Occipital lobe (tissue), 2 donors: ENCODE measurements around the gene FUBP3. TPM values are rescaled to one million over a fixed set of nuclear protein-coding genes. Genes with fewer than 3 reads are reported as not detected.

Experiments
- DNase-seq: peaks from one replicate; lab custom pipeline; 2025; lab: John Stamatoyannopoulos, UW
- total RNA-seq: library from RNA; depleted of rRNA; stranded (reverse); fragments of >200 nt; gene quantifications from one replicate; pipeline ENCODE4 v1.2.3, GENCODE V29; 2014

The FUBP3 gene
- total RNA-seq, 1 donor from 2014 or later, result 42.7 TPM

DNA sequence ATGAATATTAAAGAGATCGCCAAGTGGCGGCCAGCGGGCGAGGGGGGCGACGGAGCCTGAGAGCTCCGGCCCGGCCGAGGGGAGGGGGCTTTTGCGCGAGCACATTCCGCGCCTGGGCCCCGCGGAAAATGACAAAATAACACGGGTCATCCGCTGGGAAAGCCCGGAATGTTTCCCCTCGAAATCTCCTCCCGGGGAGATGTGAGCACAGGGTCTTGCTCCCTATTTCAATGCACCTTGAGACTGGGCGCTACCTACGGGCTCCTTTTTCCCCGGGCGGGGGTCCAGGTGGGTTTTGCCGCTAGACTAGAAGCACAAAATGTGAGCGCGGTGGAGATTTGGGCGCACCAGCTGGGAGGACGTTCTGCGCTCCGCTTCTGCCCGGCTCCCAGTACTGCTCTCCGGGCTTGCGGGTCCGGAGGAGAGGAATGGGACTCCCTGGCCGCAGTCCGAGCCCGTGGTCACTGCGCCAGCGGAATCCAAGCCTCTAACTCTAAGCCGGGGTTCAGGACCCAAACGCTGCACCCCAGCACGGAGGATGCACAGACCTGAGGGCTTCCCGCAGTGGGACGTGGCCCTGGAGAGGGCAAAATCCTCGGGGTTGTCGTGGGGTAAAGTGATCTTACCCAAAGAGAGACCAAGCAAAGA, 82.2 kb downstream of the FUBP3 start:
- no peak for DNase-seq

- no peak for DNase-seq
These were observed 83.0 kb downstream of the FUBP3 start for GRCh38 chr9:130662099-130662969.

GRCh38 chr9:130662970-130663257, 83.5 kb downstream of the FUBP3 start:
- no peak for DNase-seq

DNA sequence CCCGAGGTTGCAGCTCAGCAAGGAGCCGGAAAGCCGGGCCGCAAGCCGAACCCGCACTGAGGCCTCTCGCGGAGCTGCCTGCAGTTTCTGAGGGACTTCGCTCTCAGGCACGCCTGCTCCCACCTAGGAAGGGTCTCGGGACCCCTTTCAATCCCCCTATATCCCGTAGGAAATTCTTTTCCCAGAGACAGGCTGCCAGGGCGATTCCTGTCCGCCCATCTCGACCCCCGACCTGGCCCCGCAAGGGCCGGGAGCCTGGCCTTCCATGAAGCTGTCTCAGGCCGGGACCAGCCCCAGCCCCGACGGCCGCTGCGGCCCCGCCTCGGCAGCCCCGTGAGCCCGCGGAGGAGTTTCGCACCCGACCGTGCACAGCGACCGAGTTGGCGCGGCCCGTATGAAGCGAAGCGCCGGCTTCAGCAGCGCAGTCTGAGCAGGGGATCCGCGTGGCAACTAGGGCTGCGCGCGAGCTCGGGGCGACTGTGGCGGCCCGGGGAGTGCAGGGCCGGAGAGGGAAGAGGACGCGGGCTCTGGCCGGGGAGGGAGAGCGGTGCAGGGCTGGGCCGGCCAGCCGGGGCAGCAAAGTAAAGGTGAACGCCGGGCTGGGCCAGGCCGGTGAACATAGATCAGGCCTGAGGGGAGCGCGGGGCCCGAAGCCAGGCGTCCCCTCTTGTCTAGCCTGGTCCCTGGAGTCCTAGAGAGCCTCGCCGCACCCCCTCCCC, 84.0 kb downstream of the FUBP3 start:
- DNase-seq, result no peak

DNA sequence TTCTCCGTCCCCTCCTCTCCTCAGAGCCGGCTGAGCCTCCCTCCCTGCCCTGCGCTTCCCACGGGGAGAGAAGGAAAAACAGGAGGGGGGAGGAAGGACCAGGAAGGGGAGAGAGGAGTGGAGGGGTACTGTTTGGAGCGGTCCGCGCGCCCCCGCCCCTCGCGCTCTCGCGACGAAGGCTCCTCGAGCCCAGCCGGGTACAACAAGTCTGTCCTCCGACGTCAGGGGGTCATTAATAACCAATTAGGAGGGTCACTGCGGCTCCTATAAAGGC, 84.5 kb downstream of the FUBP3 start:
- DNase-seq, result no peak

GRCh38 chr9:130664251-130665028, 85.1 kb downstream of the FUBP3 start, which contains the start of gene PRDM12:
Gene PRDM12, plus strand, starts transcription at chr9:130664594. Its CDS starts 60 bp downstream, at chr9:130664654.
- DNase-seq, result no peak

DNA sequence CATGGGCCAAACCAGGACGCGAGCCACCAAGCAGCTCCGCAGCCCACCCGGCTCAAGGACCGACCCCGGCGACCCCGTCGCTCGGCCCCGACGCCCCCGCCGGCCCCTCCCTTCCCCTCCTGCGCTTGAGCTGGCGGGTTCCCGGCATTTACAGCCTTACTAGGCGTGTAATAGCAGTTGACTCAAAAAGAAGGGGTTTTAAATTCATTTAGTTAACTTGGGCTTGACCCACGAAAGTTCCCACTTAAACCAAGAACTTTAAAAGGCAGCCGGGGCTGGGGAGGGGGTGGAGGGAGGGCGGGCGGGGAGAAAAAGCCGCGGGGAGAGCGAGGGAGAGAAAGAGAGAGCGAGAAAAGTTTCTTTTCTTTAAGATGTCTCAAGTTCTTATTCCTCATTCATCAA, 85.7 kb downstream of the FUBP3 start:
- no peak for DNase-seq

GRCh38 chr9:130665431-130666392, 86.3 kb downstream of the FUBP3 start:
- DNase-seq, result no peak

DNA sequence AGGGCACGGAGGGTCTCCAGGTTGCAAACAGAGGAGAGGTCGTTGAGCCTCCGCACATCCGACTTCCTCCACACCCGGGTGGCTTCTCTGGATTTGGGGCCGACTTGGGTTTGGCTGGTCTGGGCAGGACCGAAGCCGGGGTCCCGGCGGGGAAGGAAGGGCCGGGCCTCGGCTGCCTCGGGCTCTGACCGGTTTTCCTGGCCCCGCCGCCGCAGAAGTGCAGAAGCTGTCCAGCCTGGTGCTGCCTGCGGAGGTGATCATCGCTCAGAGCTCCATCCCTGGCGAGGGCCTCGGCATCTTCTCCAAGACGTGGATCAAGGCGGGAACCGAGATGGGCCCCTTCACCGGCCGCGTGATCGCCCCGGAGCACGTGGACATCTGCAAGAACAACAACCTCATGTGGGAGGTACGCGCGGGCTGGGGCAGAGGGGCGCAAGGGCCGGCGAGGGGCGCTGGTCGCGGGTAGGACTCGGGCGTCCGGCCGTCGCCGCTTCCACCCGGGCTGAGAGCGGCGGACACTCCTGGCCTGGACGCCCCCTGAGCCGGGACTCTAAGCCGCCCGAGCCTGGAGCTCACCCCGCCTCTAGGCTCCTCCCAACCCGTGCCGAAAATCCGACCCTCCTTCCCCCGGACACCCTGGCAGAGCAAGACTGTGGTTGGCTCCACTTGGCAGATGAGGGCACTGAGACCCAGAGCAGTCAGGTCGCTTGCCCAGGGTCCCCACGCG, 87.2 kb downstream of the FUBP3 start:
- no peak for DNase-seq

DNA sequence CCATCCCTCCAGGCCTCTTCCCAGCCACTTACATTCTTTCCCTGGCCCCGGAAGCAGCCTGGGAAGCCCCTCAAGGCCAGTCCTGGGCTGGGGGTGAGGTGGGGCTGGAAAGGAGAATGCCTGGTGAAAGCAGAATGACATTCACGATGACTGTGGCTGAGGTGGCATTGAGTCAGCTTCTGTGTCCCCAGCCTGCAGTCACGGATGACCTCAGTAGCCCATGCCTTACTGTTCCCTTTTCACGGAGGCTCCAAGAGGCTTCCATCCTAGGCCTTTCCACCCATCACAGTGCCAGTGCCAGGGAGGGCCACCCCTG, 87.7 kb downstream of the FUBP3 start:
- no peak for DNase-seq

DNA sequence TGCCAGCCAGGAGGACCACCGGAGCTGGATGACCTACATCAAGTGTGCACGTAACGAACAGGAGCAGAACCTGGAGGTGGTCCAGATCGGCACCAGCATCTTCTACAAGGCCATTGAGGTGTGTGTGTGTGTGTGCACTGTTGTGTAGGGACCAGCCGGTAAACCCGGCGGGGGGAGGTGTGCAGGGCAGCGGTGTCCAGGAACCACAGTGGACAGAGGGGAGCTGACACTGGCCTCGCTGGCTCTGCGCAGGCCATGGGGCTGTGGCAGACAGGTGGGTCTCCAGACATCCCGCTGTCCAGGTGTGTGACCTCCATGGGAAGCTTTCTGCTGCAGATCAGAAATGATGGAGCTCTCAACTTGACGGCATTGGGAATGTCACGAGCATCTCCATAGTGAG, 88.8 kb downstream of the FUBP3 start:
- DNase-seq, result no peak

DNA sequence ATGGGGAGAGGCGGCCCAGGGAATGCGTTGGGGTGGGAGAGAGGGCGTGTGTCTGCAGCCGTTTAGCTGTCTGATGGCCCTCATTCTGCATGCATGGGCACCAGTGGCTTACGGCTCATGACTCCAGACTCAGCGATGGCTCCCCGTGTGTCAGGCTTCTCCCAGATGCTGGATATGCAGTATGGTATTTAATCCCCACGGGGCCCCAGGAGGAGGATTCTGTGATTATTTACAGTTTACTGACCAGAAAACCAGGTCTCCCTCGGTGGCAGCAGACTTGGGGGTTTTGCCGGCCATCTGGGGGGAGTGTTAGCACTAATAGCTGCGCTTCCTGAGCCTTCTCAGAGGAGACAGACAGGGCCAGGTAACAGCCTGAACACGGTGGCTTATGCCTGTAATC, 89.3 kb downstream of the FUBP3 start:
- no peak for DNase-seq

GRCh38 chr9:130669965-130670364, 90.6 kb downstream of the FUBP3 start:
- DNase-seq, result no peak

DNA sequence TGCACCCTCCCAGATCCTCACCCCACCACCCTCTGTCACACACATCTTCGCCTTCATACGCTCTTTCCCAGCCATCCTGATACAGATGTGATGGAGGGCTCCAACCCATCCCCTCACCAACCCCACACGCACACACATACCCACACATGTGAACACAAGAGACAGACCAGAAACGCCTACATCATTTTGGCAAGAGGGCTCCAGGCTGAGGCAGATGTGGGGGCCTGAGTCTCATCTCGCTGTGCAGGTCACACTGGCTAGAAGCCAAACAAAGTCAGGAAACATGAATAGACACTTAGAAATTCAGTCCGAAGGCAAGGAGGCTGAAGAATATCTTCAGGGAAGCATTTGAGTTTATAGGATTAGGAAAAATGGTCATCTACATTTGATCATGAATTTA, 91.3 kb downstream of the FUBP3 start:
- DNase-seq, result no peak

DNA sequence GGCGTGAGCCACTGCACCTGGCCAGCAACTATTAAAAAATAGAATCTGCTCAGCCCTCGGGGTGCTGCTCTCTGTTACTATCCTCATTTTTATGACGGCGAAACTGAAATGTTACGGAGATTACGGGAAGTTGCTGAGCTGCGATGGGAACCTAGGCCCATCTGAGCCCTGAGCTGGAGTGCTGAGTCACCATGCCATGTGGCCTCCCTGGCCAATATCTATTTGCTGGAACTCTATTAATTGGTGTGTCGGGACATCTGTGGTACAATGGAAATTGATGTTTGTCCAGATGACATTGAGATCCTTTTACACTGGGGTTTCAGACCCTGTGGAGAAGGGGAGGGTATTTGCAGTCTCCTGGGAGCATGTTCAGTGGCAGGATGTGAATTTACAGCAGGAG, 93.1 kb downstream of the FUBP3 start:
- no peak for DNase-seq

DNA sequence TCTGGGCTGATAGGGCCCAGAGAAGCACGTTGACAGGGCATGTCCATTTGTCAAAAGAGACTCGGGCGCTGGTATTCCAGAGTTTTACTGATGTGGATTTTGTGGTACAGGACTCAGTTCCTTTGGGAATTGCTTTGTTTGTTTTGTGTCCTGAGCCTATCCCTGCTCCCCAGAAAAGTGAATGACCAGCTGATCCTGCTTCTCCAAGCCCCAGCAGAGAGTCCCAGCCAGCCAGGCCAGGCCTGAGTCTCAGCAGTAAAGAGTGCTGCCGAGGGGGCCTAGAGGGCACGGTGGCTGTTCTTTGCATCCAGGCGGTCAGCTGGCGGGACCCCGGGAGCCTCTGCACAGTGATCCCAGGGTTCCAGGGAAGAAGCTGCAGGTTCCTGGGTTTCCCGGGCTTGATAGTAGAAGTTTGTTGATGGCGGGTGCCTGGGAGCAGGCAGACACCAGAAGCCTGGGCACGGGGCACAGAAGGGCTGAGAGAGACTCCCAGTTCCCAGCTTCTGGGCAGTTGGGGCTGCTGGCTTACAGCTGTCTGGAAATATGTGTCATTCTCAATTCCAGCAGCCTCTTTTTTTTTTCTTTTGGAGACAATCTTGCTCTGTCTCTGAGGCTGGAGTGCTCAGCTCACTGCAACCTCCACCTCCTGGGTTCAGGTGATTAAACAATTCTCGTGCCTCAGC, 93.7 kb downstream of the FUBP3 start:
- DNase-seq, result no peak

GRCh38 chr9:130675396-130675795, 96.0 kb downstream of the FUBP3 start:
- no peak for DNase-seq

DNA sequence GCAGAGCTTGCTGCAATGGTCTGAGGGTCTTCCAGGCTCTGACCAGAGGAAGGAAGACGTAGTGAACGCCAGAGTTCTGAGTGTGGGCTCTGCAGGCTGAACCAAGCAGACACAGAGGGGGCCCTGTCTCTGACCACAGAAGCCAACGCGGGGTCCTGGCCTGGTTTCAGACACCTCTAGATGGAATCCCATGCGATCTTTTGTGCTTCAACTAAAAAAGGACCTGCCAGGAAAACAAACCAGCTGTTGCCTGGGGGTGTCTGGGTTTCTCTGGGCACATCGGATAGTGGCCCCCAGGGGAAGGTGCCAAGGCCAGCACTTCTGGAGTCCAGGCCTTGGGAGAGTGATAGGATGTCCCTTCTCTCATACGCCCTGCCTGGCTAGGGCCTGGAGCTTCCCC, 97.9 kb downstream of the FUBP3 start:
- DNase-seq, result no peak
